HEK293 (cell line): ENCODE data around the gene OR51Q1.

Experiments
- ZNF677 ChIP-seq: fragments of 450-650 bp; IDR thresholded peaks from 2 replicates; pipeline ENCODE4 v1.5.0; 2018; ENCODE audit warnings: missing biosample characterization, mild to moderate bottlenecking, missing genetic modification characterization, moderate library complexity
- TF ChIP-seq, protein P1 (sequence below): fragments of 450-650 bp; formaldehyde crosslinking; IDR thresholded peaks from 2 replicates; pipeline ENCODE4 v1.5.1; 2016; ENCODE audit warnings: missing biosample characterization, missing genetic modification characterization

DNA sequence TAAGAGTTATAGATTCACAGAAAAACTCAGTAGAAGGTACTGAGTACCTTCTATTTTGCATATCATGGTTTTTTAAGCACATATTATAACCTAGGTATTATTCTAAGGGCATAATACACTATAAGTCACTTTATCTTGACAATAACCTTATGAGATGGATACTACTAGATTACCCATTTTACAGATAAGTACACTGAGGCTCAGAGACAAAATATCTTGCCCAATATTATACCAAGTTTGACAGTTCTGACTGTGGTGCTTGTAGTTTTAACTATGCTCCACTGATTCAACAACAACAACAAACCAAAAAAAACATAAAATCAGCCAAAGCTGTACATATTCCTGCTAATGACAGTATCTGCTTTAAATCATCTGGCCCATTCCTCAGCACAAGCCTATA, 27.8 kb upstream of the OR51Q1 start:
- TF ChIP-seq ZNF677 (tag by site-specific recombination): no peak
- TF ChIP-seq, protein P1, sequence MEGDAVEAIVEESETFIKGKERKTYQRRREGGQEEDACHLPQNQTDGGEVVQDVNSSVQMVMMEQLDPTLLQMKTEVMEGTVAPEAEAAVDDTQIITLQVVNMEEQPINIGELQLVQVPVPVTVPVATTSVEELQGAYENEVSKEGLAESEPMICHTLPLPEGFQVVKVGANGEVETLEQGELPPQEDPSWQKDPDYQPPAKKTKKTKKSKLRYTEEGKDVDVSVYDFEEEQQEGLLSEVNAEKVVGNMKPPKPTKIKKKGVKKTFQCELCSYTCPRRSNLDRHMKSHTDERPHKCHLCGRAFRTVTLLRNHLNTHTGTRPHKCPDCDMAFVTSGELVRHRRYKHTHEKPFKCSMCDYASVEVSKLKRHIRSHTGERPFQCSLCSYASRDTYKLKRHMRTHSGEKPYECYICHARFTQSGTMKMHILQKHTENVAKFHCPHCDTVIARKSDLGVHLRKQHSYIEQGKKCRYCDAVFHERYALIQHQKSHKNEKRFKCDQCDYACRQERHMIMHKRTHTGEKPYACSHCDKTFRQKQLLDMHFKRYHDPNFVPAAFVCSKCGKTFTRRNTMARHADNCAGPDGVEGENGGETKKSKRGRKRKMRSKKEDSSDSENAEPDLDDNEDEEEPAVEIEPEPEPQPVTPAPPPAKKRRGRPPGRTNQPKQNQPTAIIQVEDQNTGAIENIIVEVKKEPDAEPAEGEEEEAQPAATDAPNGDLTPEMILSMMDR (tag by site-specific recombination): no peak
